SU-DHL-6 (cell line): ENCODE measurements around the gene GCM1.

Experiments
- CTCF ChIP-seq: fragments of 200-600 bp; sonication (generic); IDR thresholded peaks from one replicate; pipeline ENCODE4 v1.5.1; 2017; ENCODE audit warnings: antibody characterized with exemption, mild to moderate bottlenecking, low read length, moderate library complexity; ENCODE audit not compliant: insufficient read depth, poor library complexity, severe bottlenecking
- EZH2phosphoT487 ChIP-seq: fragments of 200-600 bp; sonication (generic), shearing (Covaris generic); conservative IDR thresholded peaks from 2 replicates; pipeline ENCODE4 v1.6.1; 2018; ENCODE audit warnings: mild to moderate bottlenecking, antibody characterized with exemption, low read length, moderate library complexity, mixed read lengths

- TF ChIP-seq CTCF (no peak), EZH2phosphoT487 (no peak)
Measured at GRCh38 chr6:53111865-53112264, 36.8 kb downstream of the GCM1 start.
